ENCODE results near the gene TMEM35A. TPM values are rescaled to one million over a fixed set of nuclear protein-coding genes. Genes with fewer than 3 reads are reported as not detected.
"Not testable (repeated sequence)": the region's sequence is repeated elsewhere in the genome, so short reads cannot be mapped to it uniquely, and the experiment has no call there.

The TMEM35A gene
- total RNA-seq, 1 donor from 2014 or later = not detected

- Mint-ChIP-seq H3K27me3 (no peaks in the 10 kb centered on the region), H3K4me3 (peak within 1 kb of the TSS; percentile 90), H3K4me1 (peaks cover 25% of the 10 kb centered on the region), H3K36me3 (ENCODE audit: low read depth) (peaks cover 15% of the 10 kb centered on the region), H3K9me3 (no peaks in the 10 kb centered on the region), H3K27ac (peak within 1 kb of the TSS; percentile 93)
- peak; percentile 65 for DNase-seq
- intact Hi-C loops (cut with micrococcal nuclease) = loop anchor here (1.0 to 10.0 kb wide), 7 partner anchors 47 to 356 kb away; partner anchors contain the start of genes BTK, CENPI, CSTF2 and GLA
- CTCF ChIA-PET = no interaction called here
- ATAC-seq (ENCODE audit: low read depth) = peak; percentile 87
- POLR2A ChIA-PET = no interaction called here
- TF ChIP-seq CTCF (IDR thresholded peaks at IDR 0.05) = no peak
These were observed 27.0 kb upstream of the TMEM35A start, which contains the start of gene TRMT2B for GRCh38 chrX:101051549-101052302. TRMT2B (minus strand) TSS chrX:101052111; CDS start chrX:101042289, 9,822 bp downstream.

GRCh38 chrX:101056551-101056950 is 22.1 kb upstream of the TMEM35A start:
- H3K4me3 Mint-ChIP-seq; H3K27me3 Mint-ChIP-seq; H3K36me3 Mint-ChIP-seq (ENCODE audit: low read depth); ATAC-seq (ENCODE audit: low read depth); CTCF ChIA-PET; H3K9me3 Mint-ChIP-seq; POLR2A ChIA-PET; DNase-seq: not testable (repeated sequence)
- intact Hi-C loops (cut with micrococcal nuclease) = loop anchor here (10.0 kb wide), 1 partner anchor 328 kb away; the partner anchor contains the start of gene BTK
- H3K27ac Mint-ChIP-seq = peak overlapping the region; percentile 53
- H3K4me1 Mint-ChIP-seq = peaks cover 15% of the 10 kb centered on the region

GRCh38 chrX:101057093-101057714 is 21.5 kb upstream of the TMEM35A start:
- no peak overlapping the region for H3K4me3 Mint-ChIP-seq
- CTCF ChIA-PET = no interaction called here
- no peak for TF ChIP-seq CTCF (IDR thresholded peaks at IDR 0.05)
- intact Hi-C loops (cut with micrococcal nuclease) = loop anchor here (10.0 kb wide), 1 partner anchor 328 kb away; the partner anchor contains the start of gene BTK
- peak overlapping the region; percentile 76 for H3K27ac Mint-ChIP-seq
- H3K27me3 Mint-ChIP-seq = no peaks in the 10 kb centered on the region
- peaks cover 13% of the 10 kb centered on the region for H3K4me1 Mint-ChIP-seq
- no peaks in the 10 kb centered on the region for H3K9me3 Mint-ChIP-seq
- no peak for DNase-seq
- ATAC-seq (ENCODE audit: low read depth) = peak; percentile 85
- POLR2A ChIA-PET = no interaction called here
- no peaks in the 10 kb centered on the region for H3K36me3 Mint-ChIP-seq (ENCODE audit: low read depth)

- CTCF ChIA-PET = no interaction called here
- POLR2A ChIA-PET = no interaction called here
- no peak for ATAC-seq (ENCODE audit: low read depth)
These were observed 16.5 kb upstream of the TMEM35A start for GRCh38 chrX:101062176-101062575.

GRCh38 chrX:101071582-101071981 is 7.1 kb upstream of the TMEM35A start:
- H3K27ac Mint-ChIP-seq = no peak overlapping the region
- no peak for ATAC-seq (ENCODE audit: low read depth)
- POLR2A ChIA-PET = no interaction called here
- no peaks in the 10 kb centered on the region for H3K36me3 Mint-ChIP-seq (ENCODE audit: low read depth)
- DNase-seq = no peak
- CTCF ChIA-PET = no interaction called here
- H3K4me3 Mint-ChIP-seq = no peak overlapping the region
- TF ChIP-seq CTCF (IDR thresholded peaks at IDR 0.05) = no peak
- no peaks in the 10 kb centered on the region for H3K4me1 Mint-ChIP-seq
- H3K9me3 Mint-ChIP-seq = no peaks in the 10 kb centered on the region
- intact Hi-C loops (cut with micrococcal nuclease) = no loop called here
- H3K27me3 Mint-ChIP-seq = no peaks in the 10 kb centered on the region

More at GRCh38 chrX:101062176-101062575, 16.5 kb upstream of the TMEM35A start:
- intact Hi-C loops (cut with micrococcal nuclease) = no loop called here
- peaks cover 3% of the 10 kb centered on the region for H3K4me1 Mint-ChIP-seq
- no peak for DNase-seq
- TF ChIP-seq CTCF (IDR thresholded peaks at IDR 0.05) = no peak
- H3K27me3 Mint-ChIP-seq = no peaks in the 10 kb centered on the region
- H3K9me3 Mint-ChIP-seq = no peaks in the 10 kb centered on the region
- H3K4me3 Mint-ChIP-seq = no peak overlapping the region
- H3K36me3 Mint-ChIP-seq (ENCODE audit: low read depth) = no peaks in the 10 kb centered on the region
- no peak overlapping the region for H3K27ac Mint-ChIP-seq

All from activated B cell treated with CpG ODN at 0.5 μM for 24 hours (primary cell).